ENCODE results near the gene NCBP2L. TPM values are rescaled to one million over a fixed set of nuclear protein-coding genes. Genes with fewer than 3 reads are reported as not detected.
"Not testable (repeated sequence)": the region's sequence is repeated elsewhere in the genome, so short reads cannot be mapped to it uniquely, and the experiment has no call there.

NCBP2L gene
- total RNA-seq, 1 donor from 2014 or later, result not detected

DNA sequence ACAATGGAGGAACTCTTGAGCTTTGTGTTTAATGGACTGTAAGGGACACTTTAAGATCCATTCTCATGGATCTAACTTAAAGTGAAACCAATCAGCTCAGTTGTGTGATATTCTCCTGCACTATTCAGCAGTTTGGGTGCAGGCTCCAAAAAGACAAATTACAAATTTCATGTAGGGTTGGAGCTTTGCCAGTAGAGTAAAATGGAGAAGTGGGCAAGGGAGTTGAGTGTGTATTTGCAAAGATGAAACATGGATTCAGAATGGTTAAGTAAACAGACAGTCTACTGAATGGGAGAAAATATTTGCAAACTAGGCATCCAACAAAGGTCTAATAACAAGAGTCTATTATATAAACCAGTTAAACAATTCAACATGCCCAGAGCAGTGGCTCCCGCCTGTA is 26.9 kb downstream of the NCBP2L start:
- no peak for DNase-seq (ENCODE audit: low read depth)

DNA sequence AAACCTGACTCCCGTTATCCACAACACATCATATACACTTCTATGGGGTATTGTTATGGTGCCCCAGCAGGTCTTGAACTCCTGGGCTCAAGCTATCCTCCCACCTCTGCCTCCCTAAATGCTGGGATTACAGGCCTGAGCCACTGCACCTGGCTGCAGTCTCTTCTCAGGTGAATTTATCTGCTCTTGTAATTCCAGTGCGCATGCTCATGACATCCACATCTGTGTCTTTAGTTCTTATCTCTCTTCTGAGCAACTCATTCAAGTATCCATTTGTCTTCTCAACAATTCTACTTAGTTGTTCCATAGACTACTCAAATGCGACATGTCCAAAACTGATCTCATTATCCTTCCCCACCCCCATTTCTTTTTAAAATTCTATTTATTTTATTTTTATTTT is 27.6 kb downstream of the NCBP2L start:
- no peak for DNase-seq (ENCODE audit: low read depth)

DNA sequence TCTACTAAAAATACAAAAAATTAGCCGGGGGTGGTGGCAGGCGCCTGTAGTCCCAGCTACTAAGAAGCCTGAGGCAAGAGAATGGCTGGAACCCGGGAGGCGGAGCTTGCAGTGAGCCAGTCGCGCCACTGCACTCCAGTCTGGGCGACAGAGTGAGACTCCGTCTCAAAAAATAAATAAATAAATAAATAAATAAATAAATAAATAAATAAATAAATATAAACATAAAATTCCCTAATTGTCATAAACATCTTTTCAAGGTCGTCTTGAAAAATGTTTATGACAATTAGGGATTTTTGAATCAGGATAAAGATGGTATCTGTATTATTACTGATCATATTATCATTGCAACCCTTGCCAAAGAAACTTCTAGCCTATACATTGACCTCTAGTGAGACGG is 32.5 kb downstream of the NCBP2L start:
- DNase-seq (ENCODE audit: low read depth), result not testable (repeated sequence)

DNA sequence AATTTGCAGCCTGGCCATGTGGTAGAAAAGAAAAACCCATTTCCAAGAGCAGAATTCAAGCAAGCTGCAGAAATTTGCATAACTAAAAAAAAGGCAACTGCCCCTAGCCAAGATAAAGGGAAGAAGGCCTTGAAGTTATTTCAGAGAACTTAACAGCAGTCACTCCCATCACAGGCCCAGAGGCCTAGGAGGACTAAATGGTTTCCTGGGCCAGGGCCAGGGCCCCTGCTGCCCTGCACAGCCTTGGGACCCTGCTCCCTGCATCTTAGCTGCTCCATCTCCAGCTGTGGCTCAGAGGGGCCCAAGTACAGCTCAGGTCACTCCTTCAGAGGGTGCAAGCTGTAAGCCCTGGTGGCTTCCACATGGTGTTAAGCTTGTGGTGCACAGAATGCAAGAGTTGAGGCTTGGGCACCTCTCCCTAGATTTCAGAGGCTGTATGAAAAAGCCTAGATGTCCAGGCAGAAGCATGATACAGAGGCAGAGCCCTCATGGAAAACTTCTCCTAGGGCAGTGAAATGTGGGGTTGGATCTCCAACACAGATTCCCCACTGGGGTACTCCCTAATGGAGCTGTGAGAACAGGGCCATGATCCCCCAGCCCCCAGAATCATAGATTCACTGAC is 41.5 kb downstream of the NCBP2L start:
- no peak for DNase-seq (ENCODE audit: low read depth)

DNA sequence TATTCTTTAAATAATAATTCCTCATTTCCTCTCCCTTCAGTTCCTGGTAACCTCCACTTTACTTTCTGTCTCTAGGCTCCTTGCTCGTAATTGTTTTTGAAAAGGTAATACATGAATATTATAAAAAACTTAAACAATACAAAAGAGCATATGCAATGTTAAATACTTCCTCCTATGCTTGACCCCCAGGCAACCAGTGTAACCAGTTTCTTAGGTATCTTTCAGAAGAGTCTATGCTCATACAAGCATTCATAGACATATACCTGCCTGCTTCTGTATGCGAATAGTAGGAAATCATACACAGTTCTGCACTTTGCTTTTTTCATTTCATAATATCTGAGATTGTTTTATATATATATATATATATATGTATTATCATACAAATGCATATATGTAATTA is 45.5 kb downstream of the NCBP2L start:
- no peak for DNase-seq (ENCODE audit: low read depth)

DNA sequence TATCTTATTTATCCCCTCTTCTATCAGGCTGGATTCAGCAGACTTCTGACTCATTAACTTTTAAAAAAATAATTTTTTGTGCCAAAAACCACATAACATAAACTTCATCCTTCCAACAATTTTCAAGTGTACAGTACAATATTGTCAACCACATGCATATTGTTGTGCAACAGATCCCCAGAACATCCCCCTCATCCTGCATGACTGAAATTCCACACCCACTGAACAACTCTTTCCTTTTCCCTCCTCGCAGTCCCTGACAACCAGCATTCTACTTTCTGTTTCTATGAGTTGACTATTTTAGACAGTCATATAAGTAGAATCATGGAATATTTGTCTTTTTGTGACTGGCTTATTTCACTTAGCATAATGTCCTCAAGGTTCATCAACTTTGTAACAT is 45.9 kb downstream of the NCBP2L start:
- DNase-seq (ENCODE audit: low read depth), result peak; percentile 22

DNA sequence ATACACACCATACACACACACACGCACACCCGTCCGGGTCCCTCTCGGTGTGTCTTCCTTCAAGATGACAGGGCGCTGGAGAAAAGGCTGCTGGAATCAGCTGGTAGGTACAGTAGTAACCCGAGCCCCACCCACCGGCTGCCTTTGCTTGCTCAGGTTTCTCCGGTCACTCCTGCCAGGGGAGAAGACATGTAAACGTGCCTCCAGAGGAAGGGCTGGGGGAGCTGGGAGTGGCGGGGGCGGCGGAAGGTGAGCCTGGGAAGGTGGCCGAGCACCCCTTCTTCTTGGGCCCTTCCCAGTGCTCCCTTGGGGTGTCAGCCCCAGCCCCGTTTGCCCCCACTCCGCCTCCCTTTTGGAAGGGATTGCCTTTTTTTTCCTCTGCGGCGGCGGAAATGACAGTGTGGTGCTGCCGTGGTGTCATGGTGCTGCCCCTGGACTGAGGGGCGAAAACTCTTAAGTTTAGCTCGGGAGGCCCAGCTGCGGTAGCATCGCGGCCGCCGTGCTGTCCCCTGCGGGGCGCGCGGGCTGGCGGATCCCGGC is 48.2 kb downstream of the NCBP2L start, which contains the start of gene MID2:
TSS of gene MID2 (plus strand) at position 169 of the 540 bp plus-strand sequence. CDS start 561 bp downstream, outside the sequence.
- DNase-seq (ENCODE audit: low read depth), result peak; percentile 40

DNA sequence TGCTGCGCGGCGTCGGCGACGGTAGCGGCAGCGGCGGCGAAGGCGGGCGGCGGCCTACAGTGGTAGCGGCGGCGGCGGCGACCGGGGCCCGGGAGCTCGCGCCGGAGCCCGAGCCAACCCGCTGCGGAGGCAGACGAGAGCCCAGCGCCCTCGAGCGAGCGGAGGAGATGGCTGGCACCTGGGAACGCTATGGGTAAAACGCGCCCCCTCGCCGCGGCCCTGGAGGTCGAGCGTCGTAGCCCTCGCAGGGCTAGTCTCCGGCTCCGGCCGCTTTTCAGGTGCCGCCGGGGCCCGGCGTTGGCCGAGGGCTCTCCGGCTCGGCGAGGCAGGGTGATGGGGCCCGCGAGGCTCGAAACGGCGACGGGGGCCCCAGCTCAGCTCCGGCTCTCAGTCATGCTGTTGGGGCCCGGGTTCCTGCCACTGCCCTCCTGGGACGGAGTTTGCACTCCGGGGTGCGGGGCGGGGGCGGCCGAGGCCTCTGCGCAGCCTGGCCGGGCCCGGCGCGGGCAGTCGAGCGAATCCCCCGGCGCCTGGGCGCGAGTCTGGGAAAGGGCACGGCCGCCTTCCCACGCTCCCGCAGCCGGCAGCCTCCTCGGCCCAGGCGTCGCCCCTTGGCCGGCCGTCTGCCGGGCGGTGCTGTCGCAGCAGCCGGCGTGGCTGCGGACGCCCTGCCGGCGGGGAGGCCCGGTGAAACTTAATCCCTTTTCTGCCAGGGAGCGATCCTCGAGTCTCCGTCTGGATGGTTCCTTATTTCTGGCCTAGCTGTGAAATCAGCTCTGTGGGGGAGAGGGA is 48.9 kb downstream of the NCBP2L start:
- DNase-seq (ENCODE audit: low read depth), result peak; percentile 50

DNA sequence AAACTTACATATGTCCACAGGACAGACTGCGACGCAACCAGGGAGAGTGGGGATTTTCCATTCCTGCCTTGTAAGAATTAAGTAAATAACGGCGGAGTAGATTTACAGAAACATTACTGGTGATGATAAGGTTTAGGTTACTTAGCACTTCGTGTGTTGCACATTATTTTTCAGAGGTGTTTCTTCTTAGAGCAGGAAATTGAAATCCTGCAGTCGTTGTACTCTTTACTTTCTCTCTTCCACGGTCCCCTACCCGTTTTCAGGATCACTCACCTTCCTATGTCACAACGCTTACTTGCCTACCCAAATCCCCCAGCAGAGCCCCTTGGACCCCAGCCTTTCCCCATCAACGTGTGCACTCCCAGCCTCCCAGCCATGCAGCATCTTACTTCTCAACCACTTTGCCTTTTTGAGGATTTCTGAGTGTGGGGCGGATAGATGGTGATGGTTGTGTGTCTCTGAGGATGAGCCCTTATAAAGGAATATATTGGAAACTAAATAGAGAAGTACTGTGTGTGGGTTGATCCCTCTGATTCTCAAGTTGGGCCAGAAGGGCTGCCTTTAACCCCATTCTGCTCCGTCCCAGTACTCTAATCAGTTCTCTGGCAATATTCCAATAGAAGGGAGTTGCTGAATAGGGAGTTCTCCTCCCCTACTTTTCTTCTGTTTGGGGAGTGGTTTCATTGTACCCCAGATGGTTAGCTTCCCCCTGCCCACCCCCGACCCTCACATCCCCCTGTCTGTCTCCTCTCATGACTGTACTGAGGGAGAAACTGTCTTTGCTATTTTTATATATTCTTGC is 49.7 kb downstream of the NCBP2L start:
- peak; percentile 3 for DNase-seq (ENCODE audit: low read depth)

DNA sequence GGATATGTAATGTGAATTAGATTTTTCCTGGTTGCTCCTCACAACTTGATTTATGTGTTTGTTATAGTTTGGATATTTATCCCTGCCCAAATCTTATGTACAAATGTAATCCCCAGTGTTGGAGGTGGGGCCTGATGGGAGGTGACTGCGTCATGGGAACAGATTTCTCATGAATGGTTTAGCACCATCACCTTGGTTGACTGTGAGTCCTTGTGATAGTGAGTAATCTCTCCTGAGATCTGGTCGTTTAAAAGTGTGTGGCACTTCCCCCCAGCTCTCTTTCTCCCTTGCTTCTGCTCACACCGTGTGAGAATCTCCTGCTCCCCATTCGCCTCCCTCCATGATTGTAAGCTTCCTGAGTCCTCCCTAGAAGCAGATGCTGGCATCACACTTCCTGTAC is 50.3 kb downstream of the NCBP2L start:
- no peak for DNase-seq (ENCODE audit: low read depth)

DNA sequence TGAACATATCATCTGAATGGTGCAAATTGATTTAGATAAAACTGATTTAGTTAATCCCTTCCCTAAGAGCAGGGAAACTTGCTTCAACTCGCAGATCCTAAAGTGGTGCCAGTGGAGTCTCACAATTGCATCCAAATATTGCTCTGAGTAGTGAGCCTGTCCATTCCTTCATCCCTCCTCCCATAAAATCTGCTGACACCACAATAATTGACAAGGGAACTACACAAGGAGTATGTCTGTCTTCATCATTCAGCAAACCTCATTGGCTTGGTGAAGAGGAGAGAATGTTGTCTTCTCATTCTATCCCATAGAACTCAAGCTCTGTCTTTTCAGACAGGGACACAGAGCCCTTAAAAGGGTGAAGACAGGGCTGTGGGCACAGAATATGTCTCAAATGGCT is 52.3 kb downstream of the NCBP2L start:
- no peak for DNase-seq (ENCODE audit: low read depth)

DNA sequence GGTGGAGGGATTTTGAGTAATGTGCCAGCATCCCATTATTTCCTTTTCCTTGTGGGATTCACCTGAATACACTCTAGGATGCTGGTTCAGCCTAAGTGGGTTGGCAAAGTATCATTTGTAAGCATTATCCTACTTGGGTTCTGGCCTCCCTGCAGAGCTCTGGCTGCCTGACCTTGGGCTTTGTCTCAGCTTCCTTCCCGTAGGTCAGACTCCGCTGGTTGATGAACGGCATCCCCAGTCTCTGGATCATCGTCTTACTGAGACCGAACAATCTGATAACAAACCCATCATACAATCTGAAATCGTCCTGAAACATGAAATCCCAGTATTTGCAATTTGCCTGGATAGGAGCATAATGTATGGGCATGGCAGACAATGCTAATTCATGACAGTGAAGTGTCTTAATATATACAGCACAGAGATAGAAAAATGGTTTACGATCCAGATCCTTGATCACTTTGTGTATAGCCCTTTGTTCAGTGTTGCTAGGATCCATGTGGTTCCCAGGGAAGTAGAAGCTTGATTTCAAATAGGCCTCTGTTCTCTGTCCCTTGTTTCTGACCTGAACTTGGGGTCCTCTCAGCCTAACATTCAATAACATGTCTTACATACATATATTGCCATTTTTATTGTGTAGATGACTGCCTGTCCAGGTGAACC is 53.7 kb downstream of the NCBP2L start:
- no peak for DNase-seq (ENCODE audit: low read depth)

DNA sequence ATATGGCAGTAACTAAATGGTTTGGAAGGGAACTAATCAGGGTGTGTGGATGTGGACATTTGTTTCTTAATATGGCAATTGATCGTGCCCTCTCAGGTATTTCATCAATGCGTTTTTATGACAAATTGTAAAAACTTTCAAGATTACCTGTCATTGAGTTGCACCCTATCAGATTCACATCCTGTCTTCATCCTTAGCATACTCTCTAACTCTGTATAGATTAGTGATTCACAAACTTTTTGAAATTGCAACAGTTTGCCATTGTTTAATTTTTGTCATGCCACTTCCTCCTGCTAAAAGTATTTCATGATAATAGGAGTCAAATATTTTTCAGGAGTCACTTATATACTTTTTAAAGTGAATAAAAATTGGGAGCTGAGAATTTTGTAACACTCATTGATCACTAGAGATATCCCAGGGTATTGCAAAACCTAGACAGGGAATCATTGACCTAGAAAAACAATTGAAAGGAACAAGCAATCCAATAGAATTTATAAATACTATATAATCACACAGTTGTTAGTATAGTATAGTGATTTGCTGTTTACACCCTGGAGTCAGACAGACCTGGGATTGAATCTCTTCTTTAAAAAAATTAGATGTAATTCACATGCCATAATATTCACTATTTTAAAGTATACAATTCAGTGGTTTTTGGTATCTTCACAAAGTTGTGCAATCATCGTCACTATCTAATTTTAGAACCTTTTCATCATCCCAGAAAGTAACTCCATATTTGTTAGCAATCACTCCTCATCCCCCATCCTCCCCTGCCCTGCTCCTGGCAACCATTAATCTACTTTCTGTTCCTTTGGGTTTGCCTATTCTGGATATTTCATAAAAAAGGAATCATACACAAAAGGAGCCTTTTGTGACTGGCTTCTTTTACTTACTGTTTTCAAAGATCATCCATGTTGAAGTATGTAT is 57.0 kb downstream of the NCBP2L start:
- no peak for DNase-seq (ENCODE audit: low read depth)

DNA sequence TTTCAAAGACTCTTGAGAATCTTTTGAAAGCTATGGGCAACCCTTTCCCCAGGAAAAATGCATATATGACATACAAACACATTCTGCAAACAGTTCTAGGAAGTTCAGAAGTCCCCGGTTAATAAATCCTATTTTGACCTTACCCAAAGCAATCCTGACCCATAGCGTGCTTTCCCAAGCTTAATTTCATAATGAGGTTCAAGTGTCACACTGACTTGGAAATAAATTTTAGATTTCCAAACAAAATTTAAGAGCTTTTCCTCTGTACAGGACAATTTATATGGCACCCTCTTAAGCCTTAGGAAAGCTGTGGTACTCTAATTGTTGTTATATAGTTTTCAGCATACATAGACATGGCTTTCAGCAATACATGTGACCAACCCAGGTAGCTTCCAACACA is 59.4 kb downstream of the NCBP2L start:
- no peak for DNase-seq (ENCODE audit: low read depth)

DNA sequence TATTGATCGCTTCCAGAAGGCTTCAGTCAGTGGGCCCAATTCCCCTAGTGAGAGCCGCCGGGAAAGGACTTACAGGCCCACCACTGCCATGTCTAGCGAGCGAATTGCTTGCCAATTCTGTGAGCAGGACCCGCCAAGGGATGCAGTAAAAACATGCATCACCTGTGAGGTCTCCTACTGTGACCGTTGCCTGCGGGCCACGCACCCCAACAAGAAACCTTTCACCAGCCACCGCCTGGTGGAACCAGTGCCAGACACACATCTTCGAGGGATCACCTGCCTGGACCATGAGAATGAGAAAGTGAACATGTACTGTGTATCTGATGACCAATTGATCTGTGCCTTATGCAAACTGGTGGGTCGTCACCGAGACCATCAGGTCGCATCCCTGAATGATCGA is 63.4 kb downstream of the NCBP2L start:
- DNase-seq (ENCODE audit: low read depth), result no peak

DNA sequence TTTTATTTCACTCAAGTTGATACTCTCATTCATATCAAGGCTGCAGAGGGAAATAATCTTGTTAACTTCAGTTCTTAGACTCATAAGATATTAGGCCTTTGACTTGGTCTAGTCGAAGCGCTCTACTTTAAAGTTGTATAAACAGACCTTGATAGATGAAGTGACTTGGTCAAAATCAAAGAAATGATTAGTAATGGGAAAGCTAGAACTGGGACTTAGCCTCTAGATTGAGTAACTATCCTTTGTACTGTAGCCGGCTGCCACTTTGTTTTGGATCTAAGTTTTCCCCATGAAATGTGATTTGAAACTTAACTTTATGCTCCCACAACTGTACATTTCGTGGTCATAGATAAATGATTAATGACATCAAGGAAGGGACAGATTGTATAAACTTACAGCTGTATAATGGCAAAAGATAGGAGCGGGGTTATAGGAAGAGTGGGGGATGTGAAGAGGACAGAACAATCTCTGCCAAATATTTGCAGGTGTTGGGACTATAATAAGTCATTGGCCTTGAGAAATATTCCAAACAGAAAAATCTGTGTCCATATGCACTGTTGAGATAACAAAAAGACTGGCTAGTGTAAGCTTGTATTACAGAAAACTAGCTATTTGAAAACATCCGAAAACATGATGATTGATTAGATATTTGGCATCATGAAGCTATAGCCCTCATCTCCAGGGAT is 65.3 kb downstream of the NCBP2L start:
- no peak for DNase-seq (ENCODE audit: low read depth)
